ENCODE results near the gene ABCA12. TPM values are rescaled to one million over a fixed set of nuclear protein-coding genes. Genes with fewer than 3 reads are reported as not detected.

The ABCA12 gene
- total and polyA plus RNA-seq, 9 of the 15 experiments (the other 6 are each of a cell fraction or from before 2014, with no cell fraction given) = 0.02 to 0.03 TPM; not detected in 7

GRCh38 chr2:215019521-215020145 lies 118.8 kb downstream of the ABCA12 start (continued):
- no peak for TF ChIP-seq KLF1 (tag; IDR thresholded peaks at IDR 0.05)
- TF ChIP-seq ILK (tag; IDR thresholded peaks at IDR 0.05; ENCODE audit: borderline replicate concordance, low read depth) = no peak
- TF ChIP-seq SIX5 (IDR thresholded peaks at IDR 0.05; ENCODE audit: borderline replicate concordance in 1 of 2, insufficient read depth in 1 of 2, low read depth in 1 of 2, low read length in 2 of 2) = no peak
- TF ChIP-seq SRF (CRISPR knock-in tag; IDR thresholded peaks at IDR 0.05) = no peak
- no peak for TF ChIP-seq MAFG (tag; conservative IDR thresholded peaks at IDR 0.05)
- TF ChIP-seq FIP1L1 (IDR thresholded peaks at IDR 0.05; ENCODE audit: low read depth, low read length, poor library complexity, severe bottlenecking) = no peak
- TF ChIP-seq ZNF444 (CRISPR knock-in tag; IDR thresholded peaks at IDR 0.05) = no peak
- no peak for TF ChIP-seq MYNN (IDR thresholded peaks at IDR 0.05)
- no peak for TF ChIP-seq MYNN (CRISPR knock-in tag; IDR thresholded peaks at IDR 0.05)

GRCh38 chr2:215019085-215019484 lies 119.3 kb downstream of the ABCA12 start:
- no peak overlapping the region for H2AFZ ChIP-seq (ENCODE audit: low read depth, low read length)
- no peak overlapping the region for H3K27ac ChIP-seq (ENCODE audit: extremely low read depth, low read depth, low read length)
- H3K9me3 ChIP-seq (replicated peaks; ENCODE audit: control insufficient read depth, insufficient read depth, low read depth, low read length) = no peaks in the 10 kb centered on the region
- H3K36me3 ChIP-seq (ENCODE audit: control insufficient read depth, insufficient read depth, low read length) = no peaks in the 10 kb centered on the region
- H3K4me1 ChIP-seq (replicated peaks in 1 of 2; ENCODE audit: control insufficient read depth in 2 of 2, insufficient read depth in 2 of 2, low read length in 2 of 2) = no peaks in the 10 kb centered on the region
- FAIRE-seq (no peak), ATAC-seq (no peak), DNase-seq (ENCODE audit: extremely low read depth in 1 of 4, low spot score in 3 of 4) (no peak)
- in situ Hi-C loops (cut with MboI) = no loop called here
- H3K4me3 ChIP-seq = no peak overlapping the region
- no peak for TF ChIP-seq ZNF717 (CRISPR knock-in tag; IDR thresholded peaks at IDR 0.05)
- no peak for TF ChIP-seq SAFB2 (IDR thresholded peaks at IDR 0.05; ENCODE audit: borderline replicate concordance, low read depth, low read length, severe bottlenecking)
- no peak for TF ChIP-seq YBX1 (IDR thresholded peaks at IDR 0.05)
- TF ChIP-seq TFAP4 (CRISPR knock-in tag; IDR thresholded peaks at IDR 0.05; ENCODE audit: borderline replicate concordance) = no peak
- TF ChIP-seq ZNF133 (CRISPR knock-in tag; IDR thresholded peaks at IDR 0.05) = no peak
- no peak for TF ChIP-seq C11orf30 (IDR thresholded peaks at IDR 0.05; ENCODE audit: low read depth)
- no peak for TF ChIP-seq SPI1 (IDR thresholded peaks at IDR 0.05; ENCODE audit: borderline replicate concordance, low read depth, low read length)
- no peak for TF ChIP-seq ZNF444 (CRISPR knock-in tag; IDR thresholded peaks at IDR 0.05)
- TF ChIP-seq NFIX (CRISPR knock-in tag; IDR thresholded peaks at IDR 0.05; ENCODE audit: low read depth) = no peak
- no peak for TF ChIP-seq ELK3 (CRISPR knock-in tag; IDR thresholded peaks at IDR 0.05)
- TF ChIP-seq ZNF77 (CRISPR knock-in tag; IDR thresholded peaks at IDR 0.05) = no peak
- TF ChIP-seq TAF1 (IDR thresholded peaks at IDR 0.05; ENCODE audit: control insufficient read depth, extremely low read depth, insufficient read depth, low read length, severe bottlenecking) = no peak
- 13% methylated on average over 3 of the region's 3 CpGs for WGBS (ENCODE audit: insufficient coverage, low coverage, missing lambda C conversion rate)
- CTCF ChIA-PET (ENCODE audit: low intra/inter-chr PET ratio) = no interaction called here
- no peaks in the 10 kb centered on the region for H3K9me1 ChIP-seq (ENCODE audit: control insufficient read depth, insufficient read depth, low read length)
- no peaks in the 10 kb centered on the region for H3K79me2 ChIP-seq (ENCODE audit: control insufficient read depth, insufficient read depth, low read length)
- intact Hi-C loops (cut with micrococcal nuclease) = no loop called here
- no peak overlapping the region for H3K9ac ChIP-seq (ENCODE audit: insufficient read depth in 1 of 2, low read depth in 2 of 2, low read length in 2 of 2)
- POLR2A ChIA-PET = no interaction called here
- BruUV-seq (replicated peaks) = no TSS peak
- H4K20me1 ChIP-seq (replicated peaks; ENCODE audit: control insufficient read depth, insufficient read depth, low read length) = no peaks in the 10 kb centered on the region
- H3K4me2 ChIP-seq (ENCODE audit: insufficient read depth, low read length) = no peak overlapping the region
- H3K27me3 ChIP-seq (ENCODE audit: control insufficient read depth in 2 of 2, insufficient read depth in 2 of 2, low read length in 2 of 2) = no peaks in the 10 kb centered on the region
